HG03354 (cell line): Measurements from ENCODE around the gene ANKRD31.
"Not testable (repeated sequence)": the region's sequence is repeated elsewhere in the genome, so short reads cannot be mapped to it uniquely, and the experiment has no call there.

Source experiments
- ATAC-seq: cut with Tn5 transposase; IDR thresholded peaks from one replicate; pipeline ENCODE4 v1.9.1; 2021; ENCODE audit warnings: mild to moderate bottlenecking; ENCODE audit not compliant: unreplicated experiment, poor library complexity, severe bottlenecking

The ANKRD31 gene

DNA sequence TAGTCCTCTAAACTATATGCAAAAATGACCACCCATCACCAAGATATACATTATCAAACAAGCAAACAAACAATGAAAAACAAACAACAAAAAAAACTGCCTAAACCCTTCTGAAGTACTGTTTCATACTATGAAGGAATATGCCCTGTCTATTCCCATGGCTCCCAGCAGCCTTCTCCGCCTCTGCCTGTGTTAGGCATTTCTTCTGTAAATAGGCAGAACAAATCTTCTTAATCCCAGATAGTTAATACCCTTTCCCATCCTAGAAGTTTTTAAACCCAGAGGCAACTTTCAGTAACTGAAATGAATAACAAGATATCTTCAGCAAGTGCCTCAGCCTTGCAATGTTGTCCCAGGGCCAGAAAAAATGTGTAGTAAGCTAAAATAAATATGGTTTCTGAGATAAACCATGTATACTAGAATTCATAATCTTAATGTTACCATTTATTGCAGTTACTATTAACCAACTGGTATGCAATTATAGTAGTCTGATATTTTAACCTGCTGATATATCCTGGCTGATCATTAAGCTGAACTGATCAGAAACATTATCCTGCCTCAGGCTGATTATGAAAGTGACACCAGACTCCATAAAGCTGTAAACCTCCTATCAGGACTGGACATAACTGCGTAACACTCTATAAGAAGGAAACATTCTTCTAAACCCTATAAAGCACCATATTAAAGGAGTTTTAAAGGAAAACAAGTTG lies 68.5 kb downstream of the ANKRD31 start:
- no peak for ATAC-seq

DNA sequence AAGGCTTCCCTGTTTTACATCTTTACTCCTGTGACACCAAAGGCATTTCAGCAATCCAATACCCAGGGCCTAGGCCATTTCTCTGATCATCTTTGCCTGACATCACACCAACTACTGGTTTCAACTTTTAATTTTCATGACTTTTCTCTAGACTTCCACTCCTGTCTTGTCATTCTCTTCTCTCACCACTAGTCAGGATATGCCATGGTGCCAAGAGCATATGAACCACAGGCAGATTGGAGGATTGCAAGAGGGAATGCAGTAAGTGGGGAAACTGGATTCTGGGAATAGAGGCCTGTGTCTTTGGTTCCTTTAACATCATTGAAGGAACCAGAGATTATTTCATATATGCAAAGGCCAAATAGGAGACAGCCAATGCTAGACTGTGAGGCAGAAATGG lies 69.3 kb downstream of the ANKRD31 start:
- ATAC-seq = no peak

DNA sequence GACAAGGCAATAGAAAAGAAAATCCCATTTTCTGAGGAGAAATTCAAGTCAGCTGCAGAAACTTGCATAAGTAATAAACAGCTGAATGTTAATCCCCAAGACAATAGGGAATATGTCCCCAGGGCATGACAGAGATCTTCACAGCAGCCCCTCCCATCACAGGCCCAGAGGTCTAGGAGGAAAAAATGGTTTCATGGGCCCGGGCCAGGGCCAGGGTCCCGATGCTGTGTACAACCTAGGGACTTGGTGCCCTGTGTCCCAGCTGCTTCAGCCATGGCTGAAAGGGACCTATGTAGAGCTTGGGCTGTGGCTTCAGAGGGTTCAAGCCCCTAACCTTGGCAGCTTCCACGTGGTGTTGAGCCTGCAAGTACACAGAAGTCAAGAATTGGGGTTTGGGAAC lies 75.2 kb downstream of the ANKRD31 start:
- not testable (repeated sequence) for ATAC-seq

DNA sequence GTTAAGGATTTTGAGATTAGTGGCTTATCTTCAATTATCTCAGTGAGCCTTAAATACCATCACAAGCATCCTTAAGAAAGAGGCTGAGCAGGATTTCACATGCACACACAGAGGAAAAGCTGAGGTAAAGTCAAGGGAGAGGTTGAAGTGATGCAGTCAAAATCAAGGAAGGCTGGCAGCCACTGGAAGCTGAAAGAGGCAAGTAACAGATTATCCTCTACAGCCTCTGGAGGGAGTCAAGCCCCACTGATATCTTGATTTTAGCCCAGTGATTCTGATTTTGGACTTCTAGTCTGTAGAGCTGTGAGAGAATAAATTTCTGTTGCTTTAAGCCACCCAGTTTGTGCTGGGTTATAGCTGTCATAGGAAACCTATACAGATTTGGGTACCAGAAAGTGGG lies 80.1 kb downstream of the ANKRD31 start:
- ATAC-seq = no peak

DNA sequence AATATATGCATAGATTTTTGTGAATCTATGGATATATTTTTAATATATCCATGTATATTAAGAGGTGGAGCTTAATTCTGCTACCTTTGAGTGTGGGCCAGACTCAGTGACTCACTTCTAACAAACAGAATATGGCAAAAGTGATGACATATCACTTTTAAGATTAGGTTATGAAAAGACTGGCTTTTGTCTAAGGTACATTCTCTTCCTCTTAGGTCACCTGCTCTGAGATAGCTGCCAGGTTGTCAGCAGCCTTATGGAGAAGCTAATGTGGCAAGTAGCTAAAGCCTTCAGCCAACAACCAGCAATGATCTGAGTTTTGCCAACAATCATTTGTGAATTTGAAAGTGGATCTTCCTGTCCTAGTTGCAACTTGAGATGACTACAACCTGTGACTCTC lies 83.8 kb downstream of the ANKRD31 start:
- no peak for ATAC-seq

DNA sequence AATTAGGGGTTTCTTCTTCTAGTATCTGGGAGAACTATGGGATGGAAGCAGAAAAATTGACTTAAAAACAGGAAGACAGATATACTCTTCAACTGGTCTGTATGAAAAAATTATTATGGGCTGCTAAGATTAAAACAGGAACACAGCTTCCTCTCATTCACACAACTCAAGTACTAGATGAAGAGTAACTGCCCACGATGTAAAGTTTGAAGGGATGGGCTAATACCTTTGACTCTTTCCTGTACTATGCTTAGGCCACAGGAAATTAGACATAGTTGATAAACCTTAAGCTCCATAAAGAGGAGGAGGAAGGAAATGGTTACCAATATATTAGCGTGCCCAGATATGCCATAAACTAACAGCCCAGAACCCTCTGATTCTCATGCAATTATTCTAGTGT lies 88.6 kb downstream of the ANKRD31 start:
- no peak for ATAC-seq

DNA sequence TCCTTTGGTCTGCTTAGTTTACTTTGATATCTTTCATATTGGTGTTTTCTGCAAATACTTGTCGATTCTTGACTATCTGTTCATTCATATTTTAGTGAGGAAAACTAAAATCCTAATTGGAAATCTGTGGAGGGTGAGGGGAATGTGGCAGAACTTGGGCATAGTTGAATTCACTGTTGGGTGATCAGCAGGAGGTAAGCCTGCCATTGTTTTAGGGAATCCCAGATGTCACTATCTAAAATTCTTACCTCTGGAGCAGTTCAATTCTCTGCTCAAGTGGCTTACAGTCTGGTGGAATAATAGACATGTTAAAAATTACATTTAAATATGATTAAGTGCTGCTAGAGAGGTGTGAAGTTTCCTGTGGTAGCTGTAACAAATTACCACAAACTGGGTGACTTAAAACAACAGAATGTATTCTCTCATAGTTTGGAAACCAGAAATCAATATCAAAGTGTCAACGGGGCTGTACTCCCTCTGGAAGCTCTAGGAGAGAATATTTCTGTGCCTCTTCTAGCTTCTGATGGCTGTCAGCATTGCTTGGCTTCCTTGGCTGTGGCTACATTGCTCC lies 94.0 kb downstream of the ANKRD31 start:
- ATAC-seq = no peak

DNA sequence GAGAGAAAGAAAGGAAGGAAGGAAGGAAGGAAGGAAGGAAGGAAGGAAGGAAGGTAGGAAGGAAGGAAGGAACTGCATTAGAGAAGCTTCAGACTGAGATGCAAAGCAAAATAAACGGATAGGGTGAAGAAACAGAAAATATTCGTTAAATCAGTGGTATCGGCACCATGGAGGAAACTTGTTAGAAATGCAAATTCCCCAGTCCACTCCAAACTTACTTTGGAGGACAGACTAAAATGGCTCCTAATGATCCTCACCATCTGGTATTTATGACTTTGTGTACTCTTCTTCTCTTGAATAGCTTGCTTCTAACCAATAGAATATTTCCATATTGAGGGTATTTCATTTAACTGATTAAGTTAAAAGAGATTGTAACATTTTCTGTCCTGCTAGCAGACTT lies 96.4 kb downstream of the ANKRD31 start:
- ATAC-seq = no peak

DNA sequence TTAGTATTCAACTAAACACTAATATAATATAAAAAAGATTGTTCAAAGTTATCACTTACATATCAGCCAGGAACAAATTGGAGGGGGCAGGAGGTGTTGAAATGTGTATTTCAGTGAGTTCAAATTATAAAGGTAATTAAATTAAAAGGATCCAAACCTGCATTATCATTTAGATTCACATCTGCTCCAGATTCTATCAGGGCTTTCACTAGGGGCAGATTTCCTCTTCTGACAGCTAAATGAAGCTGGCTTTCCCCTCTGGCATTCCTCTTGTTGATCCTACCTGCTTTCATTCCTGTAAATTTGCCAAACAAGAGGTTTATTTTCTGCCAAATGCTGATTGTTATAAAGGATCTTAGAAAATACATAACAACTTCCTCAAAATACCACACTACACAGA lies 98.0 kb downstream of the ANKRD31 start:
- ATAC-seq = no peak

DNA sequence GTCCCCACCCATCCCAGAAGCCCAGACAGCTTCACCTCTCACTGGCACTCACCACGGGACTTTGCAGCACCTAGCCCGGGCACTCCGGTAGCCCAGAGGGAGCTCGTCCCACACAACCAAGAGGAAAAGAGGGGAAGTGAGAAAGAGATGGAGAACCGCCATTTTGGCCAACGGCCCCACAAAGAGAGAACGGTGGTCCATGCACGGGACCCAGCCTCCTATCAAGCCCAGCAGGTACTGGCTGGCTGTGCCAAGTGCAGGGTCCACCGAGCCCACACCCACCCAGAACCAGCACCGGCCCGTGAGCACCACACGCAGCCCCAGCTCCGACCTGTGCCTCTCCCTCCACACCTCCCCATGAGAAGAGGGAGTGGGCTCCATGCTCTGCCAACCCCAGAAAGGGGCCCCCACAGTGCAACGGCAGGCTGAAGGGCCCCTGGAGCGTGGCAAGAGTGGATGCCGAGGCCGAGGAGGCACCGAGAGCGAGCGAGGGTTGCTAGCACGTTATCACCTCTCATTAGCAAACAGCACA lies 105.8 kb downstream of the ANKRD31 start:
- ATAC-seq = no peak

DNA sequence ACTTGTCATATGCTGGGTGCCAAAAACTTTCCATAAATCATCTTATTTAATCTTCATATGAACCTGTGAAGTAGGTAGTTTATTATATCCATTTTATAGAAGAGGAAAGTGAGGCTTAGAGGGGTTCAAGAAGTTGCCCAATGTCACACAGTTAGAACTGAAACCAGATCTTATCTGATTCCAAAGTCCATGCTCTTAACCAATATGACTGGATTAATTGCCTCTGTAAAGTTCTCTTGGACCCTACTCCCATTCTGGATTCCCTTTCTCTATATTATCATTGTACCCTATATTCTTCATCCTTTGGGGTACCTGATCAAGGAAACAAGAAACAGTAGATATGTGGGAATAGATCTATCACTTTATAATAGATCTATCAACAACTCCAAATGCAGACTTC lies 119.8 kb downstream of the ANKRD31 start:
- no peak for ATAC-seq

DNA sequence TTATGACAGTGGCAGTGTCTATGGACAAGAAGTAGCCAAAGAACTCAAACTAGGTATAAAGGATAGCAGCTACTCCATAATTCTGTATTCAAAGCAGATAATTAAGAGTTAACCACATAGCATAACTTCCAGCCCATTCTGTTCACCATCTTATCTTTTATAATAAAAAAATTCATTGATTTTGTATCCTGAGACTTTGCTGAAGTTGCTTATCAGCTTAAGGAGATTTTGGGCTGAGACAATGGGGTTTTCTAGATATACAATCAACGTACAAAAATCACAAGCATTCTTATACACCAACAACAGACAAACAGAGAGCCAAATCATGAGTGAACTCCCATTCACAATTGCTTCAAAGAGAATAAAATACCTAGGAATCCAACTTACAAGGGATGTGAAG lies 122.4 kb downstream of the ANKRD31 start:
- ATAC-seq = not testable (repeated sequence)

DNA sequence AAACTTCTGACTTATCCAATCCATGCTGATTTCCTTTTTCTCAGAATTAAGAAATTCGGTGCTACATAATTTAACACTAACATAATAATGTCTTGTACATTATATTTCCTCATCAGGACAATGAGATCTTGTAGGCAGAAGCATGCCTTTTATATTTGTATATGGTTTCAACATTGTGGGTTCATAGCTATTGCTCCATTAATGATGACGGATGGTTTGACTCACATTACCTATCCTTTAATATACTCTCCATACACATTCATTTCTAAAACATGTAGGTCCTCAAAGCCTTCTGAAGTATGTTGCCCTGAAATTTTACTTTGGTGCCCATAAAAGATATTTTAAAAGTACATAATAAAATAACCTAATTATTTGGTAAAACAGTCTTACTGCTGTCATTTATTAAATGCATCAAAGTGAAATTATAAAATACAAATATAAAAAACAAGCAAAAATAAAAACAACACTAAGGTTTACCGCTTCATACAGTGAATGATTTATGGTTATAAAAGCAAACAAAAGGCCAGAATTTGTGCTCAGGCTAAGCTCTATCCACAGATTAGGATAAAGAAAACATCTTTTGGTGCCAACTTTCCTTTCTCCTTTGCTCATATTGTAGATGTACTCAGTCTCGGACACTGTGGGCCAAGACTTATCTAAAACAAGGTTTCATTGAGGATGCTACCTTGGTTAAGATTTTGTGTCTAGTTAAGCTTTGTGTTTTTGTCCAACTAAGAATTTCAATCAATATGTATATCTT lies 123.1 kb downstream of the ANKRD31 start:
- ATAC-seq = no peak

DNA sequence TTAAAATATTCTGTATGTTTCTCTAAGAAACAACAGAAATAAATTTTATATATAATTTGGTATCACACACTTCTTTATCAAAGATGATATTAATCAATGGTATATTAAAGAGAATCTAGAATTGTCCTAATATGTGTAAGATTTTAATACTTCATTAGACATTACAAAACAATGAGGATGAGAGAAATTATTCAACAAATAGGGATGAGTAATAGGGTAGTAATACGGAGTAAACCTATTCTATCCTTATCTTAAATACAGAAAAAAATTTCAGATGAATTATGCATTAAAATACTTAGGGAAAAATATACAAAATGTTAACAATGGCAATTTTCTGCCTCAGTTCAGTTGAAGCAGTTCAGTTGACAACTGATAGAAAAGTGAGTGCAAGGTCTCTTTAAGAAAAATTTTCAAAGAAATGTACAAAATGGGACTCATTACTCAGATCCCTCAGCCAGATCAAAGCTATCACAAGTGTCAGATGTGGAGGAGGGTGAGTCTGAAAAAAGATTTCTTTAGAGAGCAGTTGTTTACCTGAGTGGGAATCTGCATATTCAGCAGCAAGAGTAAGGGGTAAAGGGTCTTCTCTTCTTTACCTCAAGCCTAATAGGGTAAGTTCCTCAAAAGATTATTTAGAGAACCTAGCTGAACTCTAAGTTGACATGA lies 127.6 kb downstream of the ANKRD31 start:
- no peak for ATAC-seq

DNA sequence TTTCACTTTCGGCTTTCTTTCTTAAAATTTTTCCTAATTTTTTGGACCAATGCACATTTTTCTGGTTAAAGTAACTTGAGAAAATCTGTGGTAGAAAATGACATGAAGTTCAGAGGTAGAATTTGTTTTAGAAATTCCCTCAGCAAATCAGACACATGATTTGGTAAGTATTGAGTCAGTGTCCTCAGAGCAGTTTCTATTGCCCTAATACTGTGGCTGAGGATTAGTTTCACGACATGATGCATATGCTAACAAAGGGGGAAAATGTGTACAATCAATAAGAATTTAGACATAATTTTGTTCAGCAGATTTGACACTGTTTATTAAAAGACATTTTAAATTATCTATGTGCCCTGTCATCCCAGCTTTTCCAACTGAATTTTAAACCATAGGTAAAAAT lies 128.2 kb downstream of the ANKRD31 start:
- no peak for ATAC-seq

DNA sequence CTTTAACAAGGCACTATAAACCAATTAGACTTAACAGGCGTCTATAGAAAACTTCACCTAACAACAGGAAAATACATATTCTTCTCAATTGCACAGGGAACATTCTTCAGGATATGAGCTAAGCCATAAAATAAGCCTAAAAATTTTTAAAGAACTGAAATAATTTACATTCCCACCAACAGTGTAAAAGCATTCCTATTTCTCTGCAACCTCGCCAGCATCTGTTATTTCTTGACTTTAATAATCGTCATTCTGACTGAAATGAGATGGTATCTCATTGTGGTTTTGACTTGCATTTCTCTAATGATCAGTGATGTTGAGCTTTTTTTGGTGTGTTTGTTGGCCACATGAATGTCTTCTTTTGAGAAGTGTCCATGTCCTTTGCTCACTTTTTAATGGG lies 140.7 kb downstream of the ANKRD31 start:
- ATAC-seq = not testable (repeated sequence)

DNA sequence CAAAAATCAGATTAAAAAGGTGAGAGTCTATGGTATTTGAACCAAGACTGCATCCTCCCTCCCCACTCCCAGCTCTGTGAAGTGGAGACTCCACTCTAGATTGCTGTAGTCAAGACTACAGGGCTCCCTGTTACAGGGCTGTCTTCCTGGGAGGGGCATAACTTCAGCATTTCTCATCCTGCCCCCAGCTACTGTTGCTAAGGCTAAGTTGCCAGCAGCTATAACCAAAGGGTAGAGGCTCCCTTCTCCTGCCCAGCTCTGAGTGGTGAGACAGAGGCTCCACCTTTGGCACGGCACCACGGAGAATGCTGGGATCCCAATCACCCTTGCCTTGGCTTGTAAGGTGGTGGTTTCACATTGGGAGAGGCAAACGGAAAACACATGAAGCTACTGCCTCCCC lies 145.1 kb downstream of the ANKRD31 start:
- ATAC-seq = no peak

DNA sequence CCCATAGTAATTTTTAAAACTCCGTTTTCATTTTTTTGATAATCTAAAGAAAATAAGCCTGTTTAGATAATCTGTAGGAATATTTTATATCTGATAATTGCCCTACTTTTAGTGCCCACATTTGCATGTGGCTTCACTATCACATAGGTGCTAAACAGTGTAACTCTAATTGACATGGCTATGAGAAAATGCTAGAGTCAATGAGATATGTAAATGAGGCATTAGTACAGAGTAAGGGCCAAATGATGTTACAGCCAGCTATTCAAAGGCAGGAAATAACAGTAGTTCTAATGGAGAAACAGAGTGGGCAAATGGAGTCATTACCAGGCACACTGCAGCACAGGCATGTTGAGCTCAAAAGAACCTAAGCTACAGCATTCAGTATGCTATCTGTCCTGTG lies 147.0 kb downstream of the ANKRD31 start:
- ATAC-seq = no peak

DNA sequence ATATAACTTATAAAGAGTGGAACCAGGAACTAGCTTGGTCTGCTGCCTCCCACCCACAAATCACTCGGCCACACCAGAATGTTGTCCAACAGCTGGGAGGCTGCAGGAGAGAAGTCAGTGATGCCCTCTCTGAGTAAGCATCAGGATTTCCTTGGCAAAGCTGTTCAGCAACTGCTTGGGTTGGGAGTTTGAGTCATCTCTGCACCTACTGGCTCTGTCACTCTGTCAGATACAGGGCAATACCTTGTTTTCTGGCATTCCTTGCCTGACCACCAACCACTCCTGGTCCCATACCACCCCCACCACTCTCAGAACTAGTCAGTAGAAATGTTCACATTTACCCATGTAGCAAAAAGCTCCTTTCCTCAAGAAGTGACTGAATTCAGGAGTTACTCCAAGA lies 147.5 kb downstream of the ANKRD31 start:
- ATAC-seq = no peak

DNA sequence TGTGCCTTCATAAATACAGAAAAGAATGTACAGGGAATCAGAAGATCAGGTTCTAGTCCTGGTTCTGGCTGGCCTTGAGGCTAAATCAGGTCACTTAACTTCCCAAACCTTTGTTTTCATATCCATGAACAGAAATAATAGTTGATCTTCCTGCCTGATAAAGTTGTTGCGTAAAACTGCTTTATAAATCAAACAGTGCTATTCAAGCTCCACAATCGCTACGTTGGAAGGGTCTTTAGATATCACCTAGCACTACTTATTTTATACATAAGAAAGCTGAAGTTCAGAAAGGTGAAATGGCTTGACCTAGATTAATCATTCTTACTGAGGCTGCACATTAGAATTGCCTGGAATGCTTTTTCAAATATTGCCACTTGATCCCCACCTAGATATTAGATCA lies 148.0 kb downstream of the ANKRD31 start:
- no peak for ATAC-seq
